ENCODE results near the gene SKAP1.
"Not testable (repeated sequence)": the region's sequence is repeated elsewhere in the genome, so short reads cannot be mapped to it uniquely, and the experiment has no call there.

Gene SKAP1

DNA sequence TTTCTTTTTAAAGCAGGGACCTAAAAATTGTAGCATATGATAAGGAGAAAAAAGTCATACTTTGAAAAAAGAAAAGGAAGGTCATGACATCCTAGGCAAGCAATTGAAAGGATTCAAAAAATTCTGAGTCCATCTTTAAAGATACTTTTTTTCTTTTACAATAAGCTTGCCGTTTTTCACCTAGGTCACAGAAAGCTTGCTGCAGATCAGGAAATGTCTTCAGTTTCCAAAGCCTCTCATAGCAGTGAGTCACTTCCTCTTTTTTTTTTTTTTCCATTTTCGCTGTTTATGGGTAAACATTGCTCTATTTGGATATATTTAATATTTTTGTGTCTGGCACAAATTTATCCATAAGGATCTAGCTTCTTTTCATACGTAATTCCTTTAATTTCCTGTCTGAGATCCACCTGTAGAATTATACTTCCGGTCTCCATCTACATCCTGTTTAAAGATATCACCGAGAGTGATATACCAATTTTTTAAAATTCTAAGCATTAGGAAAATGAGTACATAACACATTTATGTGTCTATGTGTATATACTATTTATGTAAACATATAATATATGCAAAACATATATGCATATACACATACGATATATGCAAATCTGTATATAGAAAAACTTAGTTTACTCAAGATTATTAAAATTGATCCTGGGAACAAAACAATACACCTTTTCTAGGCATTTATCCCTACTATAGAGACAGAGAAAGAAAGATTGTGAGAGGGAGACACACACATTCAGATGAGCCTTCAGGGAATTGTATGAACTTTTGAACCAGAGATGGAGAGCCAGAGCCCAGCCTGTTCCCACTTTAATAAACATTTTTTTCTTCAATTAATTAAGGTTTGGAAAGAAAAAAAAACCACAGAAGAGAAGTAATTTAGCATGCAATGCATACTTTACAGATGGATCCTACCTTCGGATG, 134.4 kb downstream of the SKAP1 start:
- H3K4me1 ChIP-seq (ENCODE audit: control insufficient read depth, insufficient read depth, low read length) = peaks cover 6% of the 10 kb centered on the region
- H3K9me3 ChIP-seq (ENCODE audit: control insufficient read depth, low read length) = no peaks in the 10 kb centered on the region
- H3K36me3 ChIP-seq (ENCODE audit: control insufficient read depth, insufficient read depth, low read length, severe bottlenecking) = no peaks in the 10 kb centered on the region
- no peaks in the 10 kb centered on the region for H3K27me3 ChIP-seq (replicated peaks; ENCODE audit: control insufficient read depth, insufficient read depth, low read length)
- no peak overlapping the region for H3K9ac ChIP-seq (ENCODE audit: low read length)
- DNase-seq (ENCODE audit: low read depth) = no peak
- no peak overlapping the region for H3K4me3 ChIP-seq (ENCODE audit: low read length)

DNA sequence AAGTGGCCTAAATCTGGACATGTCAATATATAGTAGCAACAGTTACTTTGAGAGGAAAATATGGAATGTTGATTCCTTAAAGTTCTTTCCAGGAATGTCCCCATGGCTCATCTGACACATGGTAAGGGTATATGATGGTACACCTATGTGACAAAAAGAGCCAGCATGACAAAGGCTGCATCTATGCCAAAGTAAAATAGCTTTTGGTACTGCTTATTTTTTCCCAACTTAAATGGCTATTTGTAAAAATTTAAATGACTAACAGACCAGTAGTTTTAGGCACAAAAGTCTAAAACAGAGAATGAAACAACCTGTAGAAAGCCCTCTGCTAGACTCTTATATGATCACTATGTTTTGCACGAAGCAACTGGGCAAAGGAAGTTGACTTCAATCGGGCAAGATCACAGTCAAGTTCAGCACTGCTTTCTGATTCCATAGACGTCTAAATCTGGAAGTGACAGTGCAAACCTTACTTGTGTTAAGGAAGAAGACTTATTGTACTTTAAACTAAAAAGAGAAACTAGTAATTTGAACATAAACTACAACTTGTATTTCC, 135.1 kb downstream of the SKAP1 start:
- DNase-seq (ENCODE audit: low read depth) = no peak
- Histone ChIP-seq H3K4me1 (ENCODE audit: control insufficient read depth, insufficient read depth, low read length) (peaks cover 6% of the 10 kb centered on the region), H3K27me3 (replicated peaks; ENCODE audit: control insufficient read depth, insufficient read depth, low read length) (no peaks in the 10 kb centered on the region), H3K9me3 (ENCODE audit: control insufficient read depth, low read length) (no peaks in the 10 kb centered on the region), H3K36me3 (ENCODE audit: control insufficient read depth, insufficient read depth, low read length, severe bottlenecking) (no peaks in the 10 kb centered on the region), H3K9ac (ENCODE audit: low read length) (no peak overlapping the region), H3K4me3 (ENCODE audit: low read length) (no peak overlapping the region)

DNA sequence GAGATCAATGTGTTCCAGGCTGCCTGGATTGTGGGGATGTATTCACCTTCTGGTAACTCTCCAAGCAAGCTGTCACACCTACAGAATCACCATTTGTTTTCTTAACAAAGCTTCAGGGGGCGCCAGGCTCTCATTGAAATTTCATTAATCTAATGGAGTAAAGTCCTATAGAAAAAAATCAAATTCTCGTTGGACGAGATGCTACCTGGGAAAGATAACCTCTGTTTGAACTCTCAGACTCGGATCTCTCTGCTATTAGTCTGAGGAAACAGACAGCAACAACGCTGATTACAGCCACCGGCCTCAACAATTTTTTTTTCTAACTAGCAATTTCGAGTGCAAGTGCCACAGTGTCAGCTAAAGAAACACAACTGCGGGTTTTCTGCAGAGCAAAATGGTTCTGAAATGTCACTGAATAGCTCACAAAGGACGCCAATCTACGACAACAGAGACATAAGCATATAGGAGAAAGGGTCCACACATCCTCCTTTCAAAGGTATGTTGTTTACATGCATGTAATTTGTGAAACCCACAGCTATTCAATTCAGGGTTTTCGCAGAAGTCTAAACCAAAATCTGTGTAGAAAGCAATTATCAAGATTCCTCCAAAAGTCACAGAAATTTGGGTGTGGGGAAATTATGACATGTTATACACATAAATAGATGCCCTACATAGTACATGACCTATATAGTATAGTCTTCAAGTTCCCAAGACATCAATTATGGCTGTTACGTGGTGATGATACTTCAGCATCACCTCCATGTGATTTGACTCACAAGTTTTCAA, 135.8 kb downstream of the SKAP1 start:
- peaks cover 6% of the 10 kb centered on the region for H3K4me1 ChIP-seq (ENCODE audit: control insufficient read depth, insufficient read depth, low read length)
- no peak overlapping the region for H3K9ac ChIP-seq (ENCODE audit: low read length)
- no peak for DNase-seq (ENCODE audit: low read depth)
- no peaks in the 10 kb centered on the region for H3K36me3 ChIP-seq (ENCODE audit: control insufficient read depth, insufficient read depth, low read length, severe bottlenecking)
- no peaks in the 10 kb centered on the region for H3K27me3 ChIP-seq (replicated peaks; ENCODE audit: control insufficient read depth, insufficient read depth, low read length)
- no peaks in the 10 kb centered on the region for H3K9me3 ChIP-seq (ENCODE audit: control insufficient read depth, low read length)
- H3K4me3 ChIP-seq (ENCODE audit: low read length) = no peak overlapping the region

DNA sequence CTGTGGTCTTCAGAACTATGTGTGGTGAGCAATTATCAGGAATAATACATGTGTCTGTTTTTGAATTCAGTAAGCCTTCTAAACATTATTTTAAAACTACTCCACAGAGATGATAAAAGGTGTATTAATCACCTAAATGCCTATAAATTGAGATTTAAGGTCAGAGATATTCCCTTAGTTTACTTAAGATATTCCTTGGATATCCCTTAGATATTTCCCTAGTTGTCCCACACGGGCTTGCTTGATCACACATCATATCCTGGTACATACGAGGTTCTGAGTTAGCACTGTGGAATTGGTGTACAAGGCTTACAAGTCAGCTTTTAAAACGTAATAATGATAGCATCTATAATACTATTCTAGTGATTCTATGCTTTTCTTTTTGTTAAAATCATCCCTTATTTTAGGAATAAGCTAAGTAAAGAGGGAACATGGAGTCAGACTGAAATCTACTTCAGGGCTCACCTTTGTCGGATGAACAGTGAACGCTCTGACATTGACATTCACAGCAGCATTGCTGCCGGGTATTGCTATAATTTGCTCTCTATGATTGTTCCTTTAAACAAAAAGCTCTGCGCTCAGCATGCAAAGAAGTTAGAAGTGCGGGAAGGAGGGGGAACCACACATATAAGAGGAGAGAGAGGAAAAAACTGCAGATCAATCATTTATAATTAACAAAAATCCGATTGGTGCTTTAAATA, 136.5 kb downstream of the SKAP1 start:
- Histone ChIP-seq H3K9ac (ENCODE audit: low read length) (no peak overlapping the region), H3K4me1 (ENCODE audit: control insufficient read depth, insufficient read depth, low read length) (peaks cover 6% of the 10 kb centered on the region), H3K9me3 (ENCODE audit: control insufficient read depth, low read length) (no peaks in the 10 kb centered on the region), H3K36me3 (ENCODE audit: control insufficient read depth, insufficient read depth, low read length, severe bottlenecking) (no peaks in the 10 kb centered on the region), H3K27me3 (replicated peaks; ENCODE audit: control insufficient read depth, insufficient read depth, low read length) (no peaks in the 10 kb centered on the region), H3K4me3 (ENCODE audit: low read length) (no peak overlapping the region)
- no peak for DNase-seq (ENCODE audit: low read depth)

DNA sequence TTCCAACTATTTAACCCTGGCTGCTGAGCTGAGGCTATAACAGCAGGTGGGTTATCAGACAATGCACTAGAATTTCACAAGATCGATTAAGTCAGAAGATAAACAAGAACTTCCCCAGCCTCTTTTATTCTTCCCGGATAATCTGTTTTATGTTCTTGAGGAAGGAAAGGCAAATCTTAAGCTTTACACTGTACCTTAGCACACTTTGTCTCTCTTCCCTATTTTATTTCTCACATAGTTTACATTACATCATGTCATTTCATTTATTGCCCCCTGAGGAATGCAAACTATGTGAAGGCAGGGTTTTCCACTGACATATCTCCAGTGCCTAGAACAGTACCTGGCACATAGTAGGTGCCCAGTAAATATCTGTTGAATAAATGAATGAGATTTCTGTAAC, 139.6 kb downstream of the SKAP1 start:
- Histone ChIP-seq H3K4me3 (ENCODE audit: low read length) (no peak overlapping the region), H3K36me3 (ENCODE audit: control insufficient read depth, insufficient read depth, low read length, severe bottlenecking) (no peaks in the 10 kb centered on the region), H3K27me3 (replicated peaks; ENCODE audit: control insufficient read depth, insufficient read depth, low read length) (no peaks in the 10 kb centered on the region), H3K4me1 (ENCODE audit: control insufficient read depth, insufficient read depth, low read length) (peaks cover 4% of the 10 kb centered on the region), H3K9me3 (ENCODE audit: control insufficient read depth, low read length) (no peaks in the 10 kb centered on the region), H3K9ac (ENCODE audit: low read length) (no peak overlapping the region)
- DNase-seq (ENCODE audit: low read depth) = no peak

DNA sequence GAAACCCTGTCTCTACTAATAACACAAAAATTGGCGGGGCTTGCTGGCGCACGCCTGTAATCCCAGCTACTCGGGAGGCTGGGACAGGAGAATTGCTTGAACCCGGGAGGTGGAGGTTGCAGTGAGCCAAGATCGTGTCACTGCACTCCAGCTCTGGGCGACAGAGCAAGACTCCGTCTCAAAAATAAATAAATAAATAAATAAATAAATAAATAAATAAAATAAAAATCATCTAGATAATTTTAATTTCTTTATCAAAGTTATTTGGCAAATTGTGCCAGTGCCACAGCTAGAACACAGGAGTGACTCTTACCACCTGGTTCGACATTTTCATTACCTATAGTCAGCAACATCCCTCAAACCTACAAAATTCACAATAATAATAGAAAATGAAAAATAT, 143.1 kb downstream of the SKAP1 start:
- not testable (repeated sequence) for H3K4me3 ChIP-seq (ENCODE audit: low read length); H3K4me1 ChIP-seq (ENCODE audit: control insufficient read depth, insufficient read depth, low read length); H3K27me3 ChIP-seq (replicated peaks; ENCODE audit: control insufficient read depth, insufficient read depth, low read length); H3K9ac ChIP-seq (ENCODE audit: low read length); H3K9me3 ChIP-seq (ENCODE audit: control insufficient read depth, low read length); H3K36me3 ChIP-seq (ENCODE audit: control insufficient read depth, insufficient read depth, low read length, severe bottlenecking); DNase-seq (ENCODE audit: low read depth)

DNA sequence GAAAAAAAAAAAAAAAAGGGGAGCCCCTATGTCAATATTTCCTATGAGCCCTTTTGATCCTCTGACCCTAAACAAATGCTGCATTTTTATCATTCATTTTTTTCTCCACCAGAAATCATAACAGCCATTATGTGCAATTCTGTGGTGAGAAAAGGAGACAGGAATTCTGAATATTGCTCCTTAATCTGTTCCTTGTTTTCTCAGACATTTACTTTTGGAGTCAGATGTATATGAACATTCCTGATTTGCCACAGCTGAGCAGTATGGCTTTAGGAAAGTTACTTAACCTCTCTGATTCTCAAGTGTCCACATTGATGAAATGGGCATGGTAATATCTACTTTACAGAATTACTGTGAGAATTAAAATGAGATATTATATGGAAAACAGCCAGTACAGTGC, 144.4 kb downstream of the SKAP1 start:
- DNase-seq (ENCODE audit: low read depth) = no peak
- Histone ChIP-seq H3K27me3 (replicated peaks; ENCODE audit: control insufficient read depth, insufficient read depth, low read length) (no peaks in the 10 kb centered on the region), H3K36me3 (ENCODE audit: control insufficient read depth, insufficient read depth, low read length, severe bottlenecking) (no peaks in the 10 kb centered on the region), H3K4me1 (ENCODE audit: control insufficient read depth, insufficient read depth, low read length) (no peaks in the 10 kb centered on the region), H3K4me3 (ENCODE audit: low read length) (no peak overlapping the region), H3K9ac (ENCODE audit: low read length) (no peak overlapping the region), H3K9me3 (ENCODE audit: control insufficient read depth, low read length) (no peaks in the 10 kb centered on the region)

DNA sequence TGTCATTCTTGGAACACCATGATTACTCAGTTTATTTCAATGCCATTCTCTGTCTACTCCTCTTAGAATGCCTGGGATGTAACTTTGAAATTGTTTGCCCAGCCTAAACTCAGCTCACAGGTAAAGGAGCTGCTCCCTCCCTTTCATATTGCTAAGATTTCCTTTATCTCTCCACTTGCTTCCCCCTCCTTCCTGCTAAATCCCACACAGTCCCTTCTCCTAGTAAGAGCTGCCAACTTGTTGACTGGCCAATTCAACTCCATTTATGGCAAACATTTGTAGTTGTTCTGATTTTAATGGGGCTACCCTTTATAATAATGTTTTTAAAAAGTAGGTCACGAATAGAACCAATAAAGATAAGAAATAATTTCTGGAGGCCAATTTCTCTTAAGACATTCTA, 146.1 kb downstream of the SKAP1 start:
- no peaks in the 10 kb centered on the region for H3K4me1 ChIP-seq (ENCODE audit: control insufficient read depth, insufficient read depth, low read length)
- H3K4me3 ChIP-seq (ENCODE audit: low read length) = no peak overlapping the region
- H3K9ac ChIP-seq (ENCODE audit: low read length) = no peak overlapping the region
- no peak for DNase-seq (ENCODE audit: low read depth)
- no peaks in the 10 kb centered on the region for H3K27me3 ChIP-seq (replicated peaks; ENCODE audit: control insufficient read depth, insufficient read depth, low read length)
- no peaks in the 10 kb centered on the region for H3K9me3 ChIP-seq (ENCODE audit: control insufficient read depth, low read length)
- no peaks in the 10 kb centered on the region for H3K36me3 ChIP-seq (ENCODE audit: control insufficient read depth, insufficient read depth, low read length, severe bottlenecking)

DNA sequence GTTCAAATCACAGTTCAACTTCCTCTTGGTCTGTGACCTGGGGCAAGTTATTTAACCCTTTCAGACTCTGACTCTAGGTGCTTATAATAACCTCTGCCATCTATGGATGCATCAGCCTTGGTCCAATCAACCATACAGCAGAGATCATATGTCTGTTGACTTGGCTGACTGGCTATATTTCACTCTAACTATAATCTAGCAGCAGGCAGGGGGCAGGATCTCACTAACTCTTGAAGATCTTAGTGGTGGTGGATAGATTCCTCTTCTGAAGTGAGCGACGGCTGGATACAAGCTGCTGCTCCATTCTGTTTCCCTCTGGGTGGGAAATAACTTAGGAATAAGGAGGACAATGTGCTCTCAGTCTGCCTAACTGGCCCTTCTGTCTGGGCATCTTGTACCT, 146.6 kb downstream of the SKAP1 start:
- no peaks in the 10 kb centered on the region for H3K36me3 ChIP-seq (ENCODE audit: control insufficient read depth, insufficient read depth, low read length, severe bottlenecking)
- no peak overlapping the region for H3K9ac ChIP-seq (ENCODE audit: low read length)
- no peaks in the 10 kb centered on the region for H3K27me3 ChIP-seq (replicated peaks; ENCODE audit: control insufficient read depth, insufficient read depth, low read length)
- H3K4me1 ChIP-seq (ENCODE audit: control insufficient read depth, insufficient read depth, low read length) = no peaks in the 10 kb centered on the region
- no peak overlapping the region for H3K4me3 ChIP-seq (ENCODE audit: low read length)
- H3K9me3 ChIP-seq (ENCODE audit: control insufficient read depth, low read length) = no peaks in the 10 kb centered on the region
- DNase-seq (ENCODE audit: low read depth) = no peak

DNA sequence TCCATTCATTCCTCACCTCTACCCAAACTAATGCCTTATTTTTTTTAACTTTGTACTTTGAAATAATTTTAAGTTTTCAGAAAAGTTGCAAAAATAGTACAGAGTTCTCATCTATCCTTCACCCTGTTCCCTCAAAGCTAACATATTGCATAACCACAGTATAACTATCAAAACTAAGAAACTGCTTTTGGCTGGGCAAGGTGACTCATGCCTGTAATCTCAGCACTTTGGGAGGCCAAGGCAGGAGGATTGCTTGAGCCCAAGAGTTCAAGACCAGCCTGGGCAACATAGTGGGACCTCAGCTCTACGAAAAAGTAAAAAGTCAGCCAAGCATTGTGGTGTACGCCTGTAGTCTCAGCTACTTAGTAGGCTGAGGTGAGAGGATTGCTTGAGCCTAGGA, 147.7 kb downstream of the SKAP1 start:
- no peak for DNase-seq (ENCODE audit: low read depth)
- H3K9ac ChIP-seq (ENCODE audit: low read length) = no peak overlapping the region
- H3K27me3 ChIP-seq (replicated peaks; ENCODE audit: control insufficient read depth, insufficient read depth, low read length) = no peaks in the 10 kb centered on the region
- H3K36me3 ChIP-seq (ENCODE audit: control insufficient read depth, insufficient read depth, low read length, severe bottlenecking) = no peaks in the 10 kb centered on the region
- no peak overlapping the region for H3K4me3 ChIP-seq (ENCODE audit: low read length)
- no peaks in the 10 kb centered on the region for H3K4me1 ChIP-seq (ENCODE audit: control insufficient read depth, insufficient read depth, low read length)
- no peaks in the 10 kb centered on the region for H3K9me3 ChIP-seq (ENCODE audit: control insufficient read depth, low read length)

Measured in adipocyte (in vitro differentiated cells).